Measurements from ENCODE around the gene MSRB3.

MSRB3 gene

DNA sequence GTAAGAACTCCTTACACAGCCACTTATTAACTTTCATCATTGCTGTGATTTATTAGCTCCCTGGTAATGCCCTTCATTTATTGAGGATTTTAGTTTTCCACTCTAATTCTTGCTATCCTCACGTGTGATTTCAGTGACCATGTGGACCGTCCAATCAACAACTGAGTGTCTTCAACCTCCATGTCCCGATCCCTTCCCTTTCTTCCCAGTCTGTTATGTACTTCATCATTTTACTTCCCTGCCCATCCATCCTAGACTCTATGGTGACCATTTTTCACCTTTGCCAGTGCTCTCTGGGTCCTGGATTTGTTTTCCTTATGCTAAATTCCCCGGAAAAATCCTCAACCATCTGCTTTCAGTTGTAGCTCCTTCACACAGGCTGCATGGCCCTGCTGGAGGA lies 111.0 kb downstream of the MSRB3 start:
- Histone ChIP-seq H2AFZ (ENCODE audit: low read length) (no peak overlapping the region), H3K4me3 (ENCODE audit: low read length, poor library complexity, severe bottlenecking) (no peak overlapping the region), H3K9me3 (ENCODE audit: insufficient read depth, low read depth, low read length) (peaks cover 5% of the 10 kb centered on the region), H3K36me3 (ENCODE audit: insufficient read depth, low read length) (peaks cover 8% of the 10 kb centered on the region; the same call in 1 of the 2 replicates), H3K79me2 (ENCODE audit: insufficient read depth, low read length) (no peaks in the 10 kb centered on the region), H3K9ac (ENCODE audit: low read depth, low read length, poor library complexity, severe bottlenecking) (no peak overlapping the region), H3K4me1 (ENCODE audit: insufficient read depth, low read length, poor library complexity, severe bottlenecking) (peaks cover 2% of the 10 kb centered on the region), H3K27me3 (ENCODE audit: insufficient read depth, low read length, poor library complexity, severe bottlenecking) (no peaks in the 10 kb centered on the region), H3K9me2 (replicated peaks; ENCODE audit: low read depth, low read length) (no peaks in the 10 kb centered on the region), H3F3A (ENCODE audit: low read depth) (no peaks in the 10 kb centered on the region), H3K4me2 (ENCODE audit: low read depth, low read length, poor library complexity, severe bottlenecking) (no peak overlapping the region), H4K20me1 (ENCODE audit: insufficient read depth, low read length, poor library complexity, severe bottlenecking) (peaks cover 6% of the 10 kb centered on the region)
- TF ChIP-seq EZH2phosphoT487 (IDR thresholded peaks at IDR 0.05; ENCODE audit: borderline replicate concordance): no peak
- TF ChIP-seq, protein P1, sequence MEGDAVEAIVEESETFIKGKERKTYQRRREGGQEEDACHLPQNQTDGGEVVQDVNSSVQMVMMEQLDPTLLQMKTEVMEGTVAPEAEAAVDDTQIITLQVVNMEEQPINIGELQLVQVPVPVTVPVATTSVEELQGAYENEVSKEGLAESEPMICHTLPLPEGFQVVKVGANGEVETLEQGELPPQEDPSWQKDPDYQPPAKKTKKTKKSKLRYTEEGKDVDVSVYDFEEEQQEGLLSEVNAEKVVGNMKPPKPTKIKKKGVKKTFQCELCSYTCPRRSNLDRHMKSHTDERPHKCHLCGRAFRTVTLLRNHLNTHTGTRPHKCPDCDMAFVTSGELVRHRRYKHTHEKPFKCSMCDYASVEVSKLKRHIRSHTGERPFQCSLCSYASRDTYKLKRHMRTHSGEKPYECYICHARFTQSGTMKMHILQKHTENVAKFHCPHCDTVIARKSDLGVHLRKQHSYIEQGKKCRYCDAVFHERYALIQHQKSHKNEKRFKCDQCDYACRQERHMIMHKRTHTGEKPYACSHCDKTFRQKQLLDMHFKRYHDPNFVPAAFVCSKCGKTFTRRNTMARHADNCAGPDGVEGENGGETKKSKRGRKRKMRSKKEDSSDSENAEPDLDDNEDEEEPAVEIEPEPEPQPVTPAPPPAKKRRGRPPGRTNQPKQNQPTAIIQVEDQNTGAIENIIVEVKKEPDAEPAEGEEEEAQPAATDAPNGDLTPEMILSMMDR (conservative IDR thresholded peaks at IDR 0.05; ENCODE audit: low read length): no peak

DNA sequence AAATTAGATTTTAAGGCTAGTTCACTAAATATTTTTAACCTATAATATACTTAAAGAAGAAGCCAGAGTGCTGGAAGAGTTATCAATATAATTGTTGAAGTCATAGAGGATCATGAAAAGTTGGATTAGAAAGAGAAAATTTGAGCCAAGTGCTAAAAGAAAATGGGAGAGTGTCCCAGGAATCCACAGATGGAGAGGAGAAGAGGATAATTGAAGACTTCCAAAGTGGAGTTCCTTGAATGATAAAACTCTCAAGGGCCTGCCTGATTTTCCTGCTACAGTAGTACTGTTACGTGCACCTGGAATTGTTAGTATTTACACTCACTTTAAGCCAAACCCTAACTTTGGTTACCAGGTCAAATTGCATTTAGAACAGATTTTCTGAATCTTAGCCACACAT lies 113.2 kb downstream of the MSRB3 start:
- Histone ChIP-seq H3K9me3 (ENCODE audit: insufficient read depth, low read depth, low read length) (peaks cover 10% of the 10 kb centered on the region), H3K9ac (ENCODE audit: low read depth, low read length, poor library complexity, severe bottlenecking) (no peak overlapping the region), H3K36me3 (ENCODE audit: insufficient read depth, low read length) (peaks cover 9% of the 10 kb centered on the region; the same call in 1 of the 2 replicates), H3K9me2 (replicated peaks; ENCODE audit: low read depth, low read length) (no peaks in the 10 kb centered on the region), H3K27me3 (ENCODE audit: insufficient read depth, low read length, poor library complexity, severe bottlenecking) (no peaks in the 10 kb centered on the region), H3K79me2 (ENCODE audit: insufficient read depth, low read length) (no peaks in the 10 kb centered on the region), H3K4me1 (ENCODE audit: insufficient read depth, low read length, poor library complexity, severe bottlenecking) (no peaks in the 10 kb centered on the region), H4K20me1 (ENCODE audit: insufficient read depth, low read length, poor library complexity, severe bottlenecking) (no peaks in the 10 kb centered on the region), H2AFZ (ENCODE audit: low read length) (no peak overlapping the region), H3F3A (ENCODE audit: low read depth) (no peaks in the 10 kb centered on the region), H3K4me2 (ENCODE audit: low read depth, low read length, poor library complexity, severe bottlenecking) (no peak overlapping the region), H3K4me3 (ENCODE audit: low read length, poor library complexity, severe bottlenecking) (no peak overlapping the region)
- TF ChIP-seq EZH2phosphoT487 (IDR thresholded peaks at IDR 0.05; ENCODE audit: borderline replicate concordance): no peak
- TF ChIP-seq, protein P1 (conservative IDR thresholded peaks at IDR 0.05; ENCODE audit: low read length): no peak

DNA sequence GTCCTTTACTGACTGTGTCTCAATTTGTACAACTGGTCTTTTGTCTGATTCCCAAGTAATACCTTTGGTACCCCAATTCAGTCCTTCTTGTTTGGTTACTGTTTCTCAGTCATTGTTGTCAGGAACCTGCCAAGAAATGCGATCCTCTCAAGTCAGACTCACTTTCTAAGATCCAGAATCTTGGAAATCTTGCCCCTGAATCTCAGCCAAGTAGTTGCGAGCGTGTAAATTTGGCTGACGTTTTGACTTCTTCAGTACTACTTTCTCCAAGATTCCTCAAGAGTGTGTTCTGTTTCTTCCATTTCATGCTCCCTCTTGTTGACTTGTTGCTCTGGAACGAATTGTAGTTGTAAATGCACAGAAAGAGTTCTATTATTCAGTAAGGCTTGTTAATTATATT lies 114.0 kb downstream of the MSRB3 start:
- Histone ChIP-seq H3K9me3 (ENCODE audit: insufficient read depth, low read depth, low read length) (peaks cover 10% of the 10 kb centered on the region), H3K27me3 (ENCODE audit: insufficient read depth, low read length, poor library complexity, severe bottlenecking) (no peaks in the 10 kb centered on the region), H3F3A (ENCODE audit: low read depth) (no peaks in the 10 kb centered on the region), H3K4me1 (ENCODE audit: insufficient read depth, low read length, poor library complexity, severe bottlenecking) (no peaks in the 10 kb centered on the region), H3K79me2 (ENCODE audit: insufficient read depth, low read length) (no peaks in the 10 kb centered on the region), H4K20me1 (ENCODE audit: insufficient read depth, low read length, poor library complexity, severe bottlenecking) (no peaks in the 10 kb centered on the region), H3K9me2 (replicated peaks; ENCODE audit: low read depth, low read length) (no peaks in the 10 kb centered on the region), H2AFZ (ENCODE audit: low read length) (no peak overlapping the region), H3K4me2 (ENCODE audit: low read depth, low read length, poor library complexity, severe bottlenecking) (no peak overlapping the region), H3K36me3 (ENCODE audit: insufficient read depth, low read length) (peaks cover 9% of the 10 kb centered on the region; the same call in 1 of the 2 replicates), H3K4me3 (ENCODE audit: low read length, poor library complexity, severe bottlenecking) (no peak overlapping the region), H3K9ac (ENCODE audit: low read depth, low read length, poor library complexity, severe bottlenecking) (no peak overlapping the region)
- TF ChIP-seq EZH2phosphoT487 (IDR thresholded peaks at IDR 0.05; ENCODE audit: borderline replicate concordance): no peak
- TF ChIP-seq, protein P1 (conservative IDR thresholded peaks at IDR 0.05; ENCODE audit: low read length): no peak
